Vagina (tissue), 2 donors: ENCODE results near the gene POLR2C.

Experiments used
- CTCF ChIP-seq, 3 experiments: fragments of 450-650 bp in 2 of 3; fragments of 200-600 bp in 1 of 3; sonication (generic) in 1 of 3; IDR thresholded peaks; one replicate each; pipeline ENCODE4 v1.5.1; 2017 to 2019; ENCODE audit warnings: antibody characterized with exemption in 3 of 3, mild to moderate bottlenecking in 2 of 3, moderate library complexity in 2 of 3
- POLR2A ChIP-seq, 2 donors: fragments of 450-650 bp; IDR thresholded peaks; one replicate each; pipeline ENCODE4 v1.6.1; 2017; ENCODE audit warnings: antibody characterized with exemption in 2 of 2, mild to moderate bottlenecking in 2 of 2, moderate library complexity in 2 of 2
- POLR2AphosphoS5 ChIP-seq, 2 donors: sonication (generic); formaldehyde crosslinking; IDR thresholded peaks; one replicate each; pipeline ENCODE4 v1.9.0; 2017; ENCODE audit warnings: antibody characterized with exemption in 2 of 2, mild to moderate bottlenecking in 2 of 2, low read depth in 1 of 2; ENCODE audit not compliant: insufficient read depth in 1 of 2

GRCh38 chr16:57479205-57479975, 16.9 kb downstream of the POLR2C start:
- TF ChIP-seq POLR2AphosphoS5 (IDR thresholded peaks at IDR 0.05; ENCODE audit: insufficient read depth in 1 of 2, low read depth in 1 of 2): no peak
- TF ChIP-seq POLR2A (IDR thresholded peaks at IDR 0.05): no peak
- TF ChIP-seq CTCF (IDR thresholded peaks at IDR 0.05): no peak
